Sigmoid colon (tissue), 7 donors: ENCODE results near the gene TMEM255B. TPM values are rescaled to one million over a fixed set of nuclear protein-coding genes. Genes with fewer than 3 reads are reported as not detected.

Experiments
- DNase-seq: peaks from one replicate; pipeline ENCODE4 v3.0.0-alpha.2; 2019
- H3K27ac ChIP-seq, 4 donors: fragments of 200-600 bp; sonication (generic); one replicate each; pipeline ENCODE4 v1.5.1; 2016 to 2019; ENCODE audit warnings: mild to moderate bottlenecking in 1 of 4
- H3K27me3 ChIP-seq, 3 donors: fragments of 200-600 bp; sonication (generic); one replicate each; pipeline ENCODE4 v1.5.1; 2019; ENCODE audit warnings: mild to moderate bottlenecking in 1 of 3
- H3K36me3 ChIP-seq, 4 donors: fragments of 200-600 bp; sonication (generic); one replicate each; pipeline ENCODE4 v1.5.1; 2016 to 2019
- H3K4me1 ChIP-seq, 4 donors: fragments of 200-600 bp; sonication (generic); one replicate each; pipeline ENCODE4 v1.5.1; 2017 to 2019
- H3K4me3 ChIP-seq, 4 donors: fragments of 200-600 bp; sonication (generic); one replicate each; pipeline ENCODE4 v1.5.1; 2017 to 2019; ENCODE audit warnings: mild to moderate bottlenecking in 2 of 4, moderate library complexity in 1 of 4
- H3K9me3 ChIP-seq, 4 donors: fragments of 200-600 bp in 3 of 4; sonication (generic) in 3 of 4; one replicate each; pipeline versions ENCODE4 v1.5.1 to v1.6.1; 2013 to 2019
- EP300 ChIP-seq, 4 donors: sonication (generic); formaldehyde crosslinking; IDR thresholded peaks; one replicate each; pipeline ENCODE4 v1.6.1; 2017; ENCODE audit warnings: antibody characterized with exemption in 4 of 4
- POLR2A ChIP-seq, 2 donors: fragments of 450-650 bp; IDR thresholded peaks; one replicate each; pipeline ENCODE4 v1.6.1; 2016; ENCODE audit warnings: antibody characterized with exemption in 2 of 2, mild to moderate bottlenecking in 2 of 2, moderate library complexity in 2 of 2
- POLR2AphosphoS5 ChIP-seq, 4 donors: sonication (generic); formaldehyde crosslinking; IDR thresholded peaks; one replicate each; pipeline ENCODE4 v1.6.1; 2017; ENCODE audit warnings: antibody characterized with exemption in 4 of 4
- WGBS, 2 donors: extraction: QIAGEN DNeasy Blood & Tissue Kit; methylation state at CpG; one replicate each; pipeline ENCODE4 v1.1.7; 2013; 5-methylcytosine and 5-hydroxymethylcytosine counted together
- intact Hi-C: fragments of 100-400 bp; cut with DNase I; formaldehyde crosslinking; loops from one replicate; pipeline ENCODE4 v1.15.1; 2023
- polyA plus RNA-seq, 3 donors: library from polyadenylated mRNA; stranded (reverse); fragments of 200-250 nt; gene quantifications; one replicate each; pipeline ENCODE4 v1.2.3, GENCODE V29; 2013
- total RNA-seq, 4 donors: library from RNA; depleted of rRNA; stranded (reverse); fragments of >200 nt; gene quantifications; one replicate each; pipeline ENCODE4 v1.1.0, GENCODE V29; 2016
- TF ChIP-seq, protein P1 (sequence below), 4 experiments: fragments of 450-650 bp in 3 of 4; fragments of 200-600 bp in 1 of 4; IDR thresholded peaks; one replicate each; pipeline ENCODE4 v1.5.1; 2016 to 2019; ENCODE audit warnings: antibody characterized with exemption in 4 of 4, mild to moderate bottlenecking in 3 of 4, moderate library complexity in 2 of 4
- donor health status: healthy with polysubstance abuse.
- donor health status: Bipolar disorder and iron deficiency.
- donor health status: healthy.

TMEM255B gene
- total and polyA plus RNA-seq, 7 donors = 0.60 to 11.1 (median 4.3) TPM

DNA sequence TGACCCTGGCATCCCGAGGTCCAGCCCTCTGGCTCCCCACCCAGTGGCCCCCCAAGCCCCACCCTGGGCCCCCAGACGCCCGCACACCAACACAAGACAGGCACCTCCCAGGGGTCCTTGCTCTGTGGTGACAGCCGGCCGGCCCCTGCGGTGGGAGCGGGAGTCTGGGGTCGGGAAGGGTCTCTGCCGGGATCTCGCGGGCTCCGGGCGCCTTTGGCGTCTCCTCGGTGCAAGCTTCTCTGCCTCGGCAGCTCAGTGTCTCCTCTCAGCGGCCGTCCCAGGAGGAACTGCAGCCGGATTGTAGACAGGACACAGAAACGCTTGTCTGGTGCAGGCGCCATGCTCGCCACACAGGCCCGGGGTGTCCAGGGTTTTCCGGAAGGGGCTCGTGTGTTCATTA, 43.7 kb downstream of the TMEM255B start:
- DNase-seq = peak; percentile 53
- WGBS, 2 donors = 67 to 69% methylated on average over 25 of the region's 25 CpGs
- H3K27ac ChIP-seq = no peak overlapping the region
- intact Hi-C loops = no loop called here
- H3K4me3 ChIP-seq = no peak overlapping the region
- no peaks in the 10 kb centered on the region for H3K27me3 ChIP-seq
- no peaks in the 10 kb centered on the region for H3K36me3 ChIP-seq
- TF ChIP-seq POLR2AphosphoS5 (IDR thresholded peaks at IDR 0.05) (no peak), POLR2A (IDR thresholded peaks at IDR 0.05) (no peak), EP300 (IDR thresholded peaks at IDR 0.05) (no peak)
- TF ChIP-seq, protein P1, sequence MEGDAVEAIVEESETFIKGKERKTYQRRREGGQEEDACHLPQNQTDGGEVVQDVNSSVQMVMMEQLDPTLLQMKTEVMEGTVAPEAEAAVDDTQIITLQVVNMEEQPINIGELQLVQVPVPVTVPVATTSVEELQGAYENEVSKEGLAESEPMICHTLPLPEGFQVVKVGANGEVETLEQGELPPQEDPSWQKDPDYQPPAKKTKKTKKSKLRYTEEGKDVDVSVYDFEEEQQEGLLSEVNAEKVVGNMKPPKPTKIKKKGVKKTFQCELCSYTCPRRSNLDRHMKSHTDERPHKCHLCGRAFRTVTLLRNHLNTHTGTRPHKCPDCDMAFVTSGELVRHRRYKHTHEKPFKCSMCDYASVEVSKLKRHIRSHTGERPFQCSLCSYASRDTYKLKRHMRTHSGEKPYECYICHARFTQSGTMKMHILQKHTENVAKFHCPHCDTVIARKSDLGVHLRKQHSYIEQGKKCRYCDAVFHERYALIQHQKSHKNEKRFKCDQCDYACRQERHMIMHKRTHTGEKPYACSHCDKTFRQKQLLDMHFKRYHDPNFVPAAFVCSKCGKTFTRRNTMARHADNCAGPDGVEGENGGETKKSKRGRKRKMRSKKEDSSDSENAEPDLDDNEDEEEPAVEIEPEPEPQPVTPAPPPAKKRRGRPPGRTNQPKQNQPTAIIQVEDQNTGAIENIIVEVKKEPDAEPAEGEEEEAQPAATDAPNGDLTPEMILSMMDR (IDR thresholded peaks at IDR 0.05) = no peak
- H3K4me1 ChIP-seq = peaks cover 0 to 7% (median 3%) of the 10 kb centered on the region in 4 donors
- no peaks in the 10 kb centered on the region for H3K9me3 ChIP-seq

DNA sequence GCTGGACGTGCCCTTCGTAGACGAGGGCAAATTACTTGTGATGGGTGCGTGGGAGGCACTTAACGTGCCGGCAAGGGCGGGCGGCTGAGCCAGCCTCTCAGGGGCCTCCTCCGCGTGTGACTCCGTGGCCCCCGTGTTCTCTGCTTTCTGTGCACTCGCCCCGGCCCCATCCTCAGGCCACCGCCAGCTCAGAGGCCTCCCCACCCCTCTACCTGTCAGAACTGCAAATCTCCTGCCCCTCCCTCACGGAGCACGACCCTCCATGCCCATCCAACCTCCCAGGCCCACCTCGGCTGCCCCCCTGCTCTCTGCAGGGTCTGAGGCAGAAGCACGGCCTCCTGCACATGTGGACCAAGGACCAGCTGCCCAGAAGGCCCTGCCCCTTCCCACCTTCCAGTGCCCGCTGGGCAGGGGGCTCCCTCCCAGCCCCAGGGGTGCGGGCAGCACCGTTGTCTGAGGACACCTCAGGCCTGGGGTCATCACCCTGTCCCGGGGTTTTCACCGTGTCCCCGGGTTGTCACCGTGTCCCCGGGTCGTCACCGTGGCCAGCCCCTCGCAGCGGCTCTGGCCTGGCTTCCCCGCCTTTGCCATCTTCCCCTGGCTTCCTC, 44.5 kb downstream of the TMEM255B start:
- WGBS, 2 donors = 86 to 90% methylated on average over 32 of the region's 32 CpGs
- no peak overlapping the region for H3K4me3 ChIP-seq
- intact Hi-C loops = no loop called here
- no peaks in the 10 kb centered on the region for H3K36me3 ChIP-seq
- H3K27ac ChIP-seq = peak overlapping the region in 1 of 4 donors; percentile 43
- no peak for DNase-seq
- H3K9me3 ChIP-seq = peaks cover 0 to 4% (median 1%) of the 10 kb centered on the region in 4 donors
- H3K4me1 ChIP-seq = peaks cover 0 to 7% (median 3%) of the 10 kb centered on the region in 4 donors
- no peaks in the 10 kb centered on the region for H3K27me3 ChIP-seq
- TF ChIP-seq, protein P1 (IDR thresholded peaks at IDR 0.05) = no peak
- TF ChIP-seq EP300 (IDR thresholded peaks at IDR 0.05) (no peak), POLR2AphosphoS5 (IDR thresholded peaks at IDR 0.05) (no peak), POLR2A (IDR thresholded peaks at IDR 0.05) (no peak)

DNA sequence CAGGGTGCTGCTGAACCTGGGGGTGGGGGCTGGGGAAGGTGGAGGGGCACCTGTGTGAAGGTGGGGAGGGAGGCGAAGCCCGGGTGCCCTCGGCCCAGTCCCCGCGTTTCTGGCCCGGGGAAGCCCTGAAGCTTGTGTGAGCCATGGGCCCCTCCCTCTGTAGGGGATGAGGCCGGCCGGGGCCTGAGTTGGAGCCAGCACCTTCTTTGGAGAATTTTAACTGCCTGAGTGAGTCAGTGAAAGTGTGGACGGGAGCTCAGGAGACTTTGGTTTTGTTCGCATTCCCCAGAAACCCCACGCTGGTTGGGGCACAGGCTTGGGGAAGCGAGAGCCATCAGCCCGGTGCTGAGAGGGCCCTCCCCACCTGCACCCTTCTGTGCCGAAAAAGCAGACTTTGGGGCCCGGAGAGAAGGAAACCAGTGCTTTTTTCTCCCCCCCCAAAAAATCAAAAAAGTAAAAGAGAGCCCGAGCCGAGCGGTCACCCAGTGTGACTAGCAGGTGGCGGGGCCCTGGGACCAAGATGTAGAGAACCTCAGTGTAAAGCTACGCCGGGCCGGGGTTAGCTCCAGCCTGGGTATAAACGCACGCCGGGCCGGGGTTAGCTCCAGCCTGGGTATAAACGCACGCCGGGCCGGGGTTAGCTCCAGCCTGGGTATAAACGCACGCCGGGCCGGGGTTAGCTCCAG, 45.1 kb downstream of the TMEM255B start:
- H3K4me3 ChIP-seq = no peak overlapping the region
- H3K4me1 ChIP-seq = peaks cover 0 to 7% (median 3%) of the 10 kb centered on the region in 4 donors
- H3K9me3 ChIP-seq = peaks cover 0 to 6% (median 2%) of the 10 kb centered on the region in 4 donors
- no peaks in the 10 kb centered on the region for H3K27me3 ChIP-seq
- TF ChIP-seq EP300 (IDR thresholded peaks at IDR 0.05) (no peak), POLR2AphosphoS5 (IDR thresholded peaks at IDR 0.05) (no peak), POLR2A (IDR thresholded peaks at IDR 0.05) (no peak)
- TF ChIP-seq, protein P1 (IDR thresholded peaks at IDR 0.05) = no peak
- H3K36me3 ChIP-seq = no peaks in the 10 kb centered on the region
- H3K27ac ChIP-seq = peak overlapping the region in 1 of 4 donors; percentile 43
- no peak for DNase-seq
- intact Hi-C loops = no loop called here
- 93% methylated on average over 34 of the region's 34 CpGs for WGBS, 2 donors

DNA sequence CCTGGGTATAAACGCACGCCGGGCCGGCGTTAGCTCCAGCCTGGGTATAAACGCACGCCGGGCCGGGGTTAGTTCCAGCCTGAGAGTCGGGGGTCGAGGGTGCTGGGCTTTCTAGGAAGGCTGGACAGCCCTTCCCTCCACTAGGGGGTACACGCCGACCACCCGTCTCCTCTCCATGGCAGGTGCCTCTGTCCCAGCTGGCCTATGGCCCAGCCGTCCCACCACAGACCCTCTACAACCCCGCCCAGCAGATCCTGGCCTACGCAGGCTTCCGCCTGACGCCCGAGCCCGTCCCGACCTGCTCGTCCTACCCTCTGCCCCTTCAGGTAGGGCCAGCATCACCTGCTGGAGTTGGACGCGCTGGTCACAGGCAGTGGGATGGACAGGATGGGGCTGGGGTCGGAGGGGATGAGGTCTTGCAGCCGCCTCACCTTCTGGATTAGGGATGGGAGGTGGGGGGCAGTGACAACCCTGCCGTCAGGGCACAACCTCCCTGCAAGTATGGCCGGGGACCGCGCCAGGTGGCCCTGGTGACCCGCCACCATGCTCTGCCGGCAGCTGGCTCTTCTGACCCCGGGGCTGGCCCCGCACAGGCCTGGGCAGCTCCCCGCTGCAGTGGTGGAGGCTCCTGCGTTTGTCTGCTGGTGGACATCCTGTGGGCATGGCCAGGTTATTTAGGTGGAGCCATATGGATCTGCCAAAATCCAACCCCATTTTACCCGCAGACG, 45.8 kb downstream of the TMEM255B start:
- no peaks in the 10 kb centered on the region for H3K27me3 ChIP-seq
- WGBS, 2 donors = 91 to 93% methylated on average over 39 of the region's 39 CpGs
- TF ChIP-seq, protein P1 (IDR thresholded peaks at IDR 0.05) = no peak
- TF ChIP-seq POLR2AphosphoS5 (IDR thresholded peaks at IDR 0.05) = no peak
- no peak for TF ChIP-seq EP300 (IDR thresholded peaks at IDR 0.05)
- TF ChIP-seq POLR2A (IDR thresholded peaks at IDR 0.05) = no peak
- peak; percentile 54 for DNase-seq
- peaks cover 0 to 6% (median 2%) of the 10 kb centered on the region in 4 donors for H3K9me3 ChIP-seq
- no peak overlapping the region for H3K27ac ChIP-seq
- H3K4me1 ChIP-seq = peaks cover 0 to 7% (median 3%) of the 10 kb centered on the region in 4 donors
- H3K36me3 ChIP-seq = no peaks in the 10 kb centered on the region
- H3K4me3 ChIP-seq = no peak overlapping the region
- intact Hi-C loops = no loop called here
